ELF-1 (cell line): Measurements from ENCODE around the gene EPS15.
"Not testable (repeated sequence)": the region's sequence is repeated elsewhere in the genome, so short reads cannot be mapped to it uniquely, and the experiment has no call there.

ENCODE experiments used
- DNase-seq: peaks from one replicate; pipeline ENCODE4 v3.0.0-alpha.2; 2016; ENCODE audit warnings: low read depth, low spot score

Gene EPS15

DNA sequence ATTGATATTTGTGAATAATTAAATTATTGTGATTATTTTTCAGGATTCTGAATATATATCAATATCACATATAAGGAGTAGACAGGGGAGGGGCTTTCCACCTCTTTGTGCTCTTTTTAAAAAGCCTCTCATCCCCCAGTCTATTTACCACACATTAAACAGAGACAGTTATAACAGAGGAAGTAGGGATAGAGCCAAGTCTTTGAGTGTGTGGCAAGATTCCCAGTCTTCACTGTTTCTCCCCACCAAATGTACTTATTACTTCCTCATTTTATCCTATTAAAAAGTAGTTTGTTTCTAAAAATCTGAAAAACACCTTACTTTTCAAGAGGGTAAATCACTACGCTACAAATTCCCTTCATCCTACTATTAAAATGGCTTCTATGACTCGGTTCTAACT lies 46.7 kb downstream of the EPS15 start:
- DNase-seq: no peak

DNA sequence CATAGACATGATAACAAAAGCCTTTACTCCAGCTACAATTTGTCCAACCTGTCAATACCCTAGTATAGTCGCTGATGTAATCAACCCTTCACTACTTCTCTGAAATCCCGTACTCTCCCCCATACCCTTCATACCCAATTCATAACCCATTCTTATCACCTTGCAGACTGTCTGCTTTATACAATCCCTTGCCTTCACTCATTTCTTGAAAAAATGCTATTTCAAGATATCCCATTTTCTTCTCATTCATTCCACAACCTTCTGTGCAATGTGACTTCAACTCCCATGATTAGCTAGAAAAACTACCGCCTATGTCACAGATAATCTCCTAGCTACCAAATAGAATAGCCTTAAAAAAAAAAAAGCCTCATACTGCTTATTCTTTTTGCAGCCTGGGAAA lies 49.5 kb downstream of the EPS15 start:
- no peak for DNase-seq

DNA sequence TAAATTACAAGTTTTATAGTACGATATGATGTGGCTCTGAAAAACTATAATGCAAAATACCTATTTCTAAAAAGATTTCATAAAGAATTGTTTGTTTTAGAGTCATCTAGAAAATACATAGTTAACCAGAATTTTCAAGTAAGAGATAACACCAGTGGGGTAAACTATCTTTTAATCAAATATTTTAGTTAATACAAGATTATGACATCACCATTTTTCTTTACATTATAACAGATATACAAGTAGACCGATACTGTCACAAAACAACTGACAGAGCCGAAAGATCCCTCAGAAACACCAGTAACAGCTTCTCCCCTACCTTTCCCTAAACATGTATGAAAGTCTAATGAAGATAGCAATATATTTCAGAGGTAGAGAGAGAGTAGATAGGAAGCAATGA lies 54.2 kb downstream of the EPS15 start:
- no peak for DNase-seq

GRCh38 chr1:51463561-51463960 lies 55.5 kb downstream of the EPS15 start:
- no peak for DNase-seq

- not testable (repeated sequence) for DNase-seq
Observed at GRCh38 chr1:51462289-51462688, 56.8 kb downstream of the EPS15 start.

GRCh38 chr1:51454554-51454953 lies 64.5 kb downstream of the EPS15 start:
- no peak for DNase-seq

DNA sequence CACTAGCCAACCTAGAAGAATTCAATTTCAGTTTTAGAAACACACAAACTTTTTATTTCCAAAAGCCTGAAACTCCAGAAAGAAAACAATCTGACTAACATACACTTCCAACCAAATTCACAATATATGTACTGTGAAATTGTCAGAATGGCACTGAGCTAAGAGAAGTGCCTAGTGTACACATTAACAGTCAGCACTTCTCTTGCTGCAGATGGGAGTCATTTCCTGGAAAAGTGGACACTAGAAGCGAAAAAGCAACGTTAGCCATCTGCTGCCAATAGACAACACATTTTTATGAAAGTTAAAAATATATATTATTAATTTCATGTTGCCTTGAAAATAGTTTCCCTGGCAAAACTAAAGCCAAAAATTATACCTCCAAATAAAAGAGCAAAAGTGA lies 66.1 kb downstream of the EPS15 start:
- no peak for DNase-seq

- not testable (repeated sequence) for DNase-seq
Observed at GRCh38 chr1:51448844-51449454, 70.1 kb downstream of the EPS15 start.

DNA sequence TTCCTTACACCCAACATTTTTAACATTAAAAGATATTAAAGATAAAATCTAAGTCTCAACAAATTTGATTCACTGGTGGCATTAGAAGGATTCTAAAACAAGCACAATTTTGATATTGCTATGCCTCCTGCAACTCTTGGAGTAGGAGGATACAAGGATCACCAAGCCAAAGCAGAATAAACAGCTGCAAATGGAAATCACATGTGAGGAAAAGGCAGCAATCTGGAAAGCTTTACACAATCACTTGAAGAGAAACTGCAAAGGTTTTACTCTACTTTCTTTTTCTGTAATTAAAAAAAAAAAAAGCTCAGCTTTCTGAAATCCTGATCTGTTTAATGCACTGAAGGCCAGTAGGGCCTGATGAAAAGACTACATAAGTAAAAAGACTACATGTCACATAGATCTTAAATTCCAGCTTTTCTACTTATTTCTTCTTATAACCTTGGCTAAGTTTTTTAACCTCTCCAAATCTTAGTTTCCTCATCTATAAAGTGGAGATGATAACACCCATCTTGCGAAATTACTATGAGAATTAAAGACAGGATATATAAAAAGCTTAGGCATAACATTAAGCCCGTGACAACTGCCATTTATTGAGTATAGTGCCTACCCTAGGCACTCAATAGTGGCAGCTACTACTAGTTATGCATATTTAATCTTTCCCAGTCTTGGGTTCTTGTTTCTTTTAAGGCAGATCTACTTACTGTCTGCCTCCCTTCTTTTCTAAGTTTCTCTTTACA lies 73.5 kb downstream of the EPS15 start:
- DNase-seq: no peak

GRCh38 chr1:51444534-51445192 lies 74.4 kb downstream of the EPS15 start:
- no peak for DNase-seq

- DNase-seq: no peak
Observed at GRCh38 chr1:51444096-51444495, 75.0 kb downstream of the EPS15 start.

- DNase-seq: no peak
Observed at GRCh38 chr1:51443555-51443954, 75.5 kb downstream of the EPS15 start.

- no peak for DNase-seq
Observed at GRCh38 chr1:51442616-51443015, 76.5 kb downstream of the EPS15 start.

GRCh38 chr1:51442198-51442597 lies 76.9 kb downstream of the EPS15 start:
- DNase-seq: no peak

DNA sequence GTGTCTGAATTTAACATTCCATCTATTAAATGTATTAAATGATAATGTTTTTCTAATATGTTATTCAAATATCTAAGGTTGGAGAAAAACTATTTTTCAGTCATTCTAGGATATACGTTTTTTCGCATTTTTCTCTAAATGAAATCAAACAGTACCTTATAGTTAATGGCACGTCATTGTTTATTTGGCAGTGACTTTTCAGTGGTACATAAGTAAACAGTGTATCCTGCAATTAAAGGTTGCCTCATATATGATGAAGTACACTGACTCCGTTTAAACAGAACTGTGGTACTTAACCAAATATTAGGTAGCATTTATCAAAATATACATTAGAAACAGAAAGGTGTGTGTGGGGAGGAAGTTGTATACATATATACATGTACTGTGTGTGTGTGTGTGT lies 79.2 kb downstream of the EPS15 start:
- DNase-seq: no peak

DNA sequence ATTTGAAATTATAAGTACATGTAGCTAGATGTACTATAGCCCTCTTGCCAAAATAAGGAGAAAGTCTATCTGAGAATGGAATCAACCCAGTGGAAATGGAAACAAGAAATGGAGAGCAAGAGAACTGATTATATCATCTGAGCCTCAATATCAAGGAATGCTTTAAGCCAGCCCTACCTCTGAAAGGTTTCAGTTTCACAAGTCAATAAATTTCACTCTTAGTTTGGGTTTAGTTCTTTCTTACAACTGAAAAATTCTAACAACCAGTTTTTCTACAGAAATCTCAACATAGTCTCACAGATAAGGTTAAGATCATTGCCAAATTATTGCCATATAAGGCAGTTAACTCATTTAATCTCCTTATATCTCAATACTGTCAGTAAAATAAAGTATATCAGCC lies 80.0 kb downstream of the EPS15 start:
- DNase-seq: no peak

- DNase-seq: not testable (repeated sequence)
Observed at GRCh38 chr1:51437391-51437790, 81.7 kb downstream of the EPS15 start.

- DNase-seq: no peak
Observed at GRCh38 chr1:51435878-51436277, 83.2 kb downstream of the EPS15 start.

GRCh38 chr1:51433972-51434510 lies 85.0 kb downstream of the EPS15 start:
- DNase-seq: no peak

GRCh38 chr1:51433269-51433971 lies 85.6 kb downstream of the EPS15 start:
- no peak for DNase-seq

DNA sequence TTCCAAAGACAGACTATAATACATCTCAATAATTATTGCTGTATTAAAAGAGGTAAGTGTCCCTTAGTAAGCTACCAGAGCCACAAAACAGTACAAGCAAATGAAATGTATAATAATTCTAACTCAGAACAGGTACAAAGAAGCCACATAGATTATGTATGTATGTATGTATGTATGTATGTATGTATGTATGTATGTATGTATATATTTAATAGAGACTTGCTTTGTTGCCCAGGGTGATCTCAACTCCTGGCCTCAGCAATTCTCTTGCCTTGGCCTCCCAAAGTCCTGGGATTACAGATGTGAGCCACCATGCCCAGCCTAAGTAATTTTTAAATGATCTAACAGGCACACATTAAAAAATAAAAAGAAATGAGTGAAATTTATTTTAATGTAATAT lies 86.9 kb downstream of the EPS15 start:
- no peak for DNase-seq

GRCh38 chr1:51427438-51427837 lies 91.6 kb downstream of the EPS15 start:
- no peak for DNase-seq
